Left ventricle myocardium inferior (tissue), 1 donor: ENCODE measurements around the gene ARHGAP9. TPM values are rescaled to one million over a fixed set of nuclear protein-coding genes. Genes with fewer than 3 reads are reported as not detected.

ENCODE experiments used
- DNase-seq: peaks from one replicate; pipeline ENCODE4 v3.0.0-alpha.2; 2020
- H3K27ac ChIP-seq: fragments of 200-600 bp; replicated peaks from 2 replicates; pipeline ENCODE4 v1.8.0; 2021
- H3K27me3 ChIP-seq: fragments of 200-600 bp; 2 replicates; pipeline ENCODE4 v1.8.0; 2021; ENCODE audit warnings: low read depth
- H3K36me3 ChIP-seq: fragments of 200-600 bp; 2 replicates; pipeline ENCODE4 v1.8.0; 2021
- H3K4me1 ChIP-seq: fragments of 200-600 bp; 2 replicates; pipeline ENCODE4 v1.8.0; 2021
- H3K4me3 ChIP-seq: fragments of 200-600 bp; 2 replicates; pipeline ENCODE4 v1.8.0; 2021; ENCODE audit warnings: mild to moderate bottlenecking, moderate library complexity
- H3K9me3 ChIP-seq: fragments of 200-600 bp; replicated peaks from 2 replicates; pipeline ENCODE4 v1.8.0; 2021
- intact Hi-C: fragments of 100-400 bp; cut with micrococcal nuclease; formaldehyde crosslinking; loops from one replicate; pipeline ENCODE4 v1.11.0; 2022
- total RNA-seq: library from RNA; stranded (reverse); fragmentation: NEBNext Ultra II Directional; extraction: Animal tissue kit (Norgen Biotek cat#: 25700); gene quantifications from one replicate; pipeline ENCODE4 v1.2.1, GENCODE V29; 2021
- TF ChIP-seq, protein P1 (sequence below): fragments of 200-600 bp; IDR thresholded peaks from 2 replicates; pipeline ENCODE4 v1.8.0; 2021; ENCODE audit warnings: antibody characterized with exemption, mild to moderate bottlenecking, borderline replicate concordance
- donor health status: DM: no; HTN: yes; CAD: no; lungs with severe emphysema.

The ARHGAP9 gene
- total RNA-seq, 1 donor from 2014 or later = 4.2 TPM

DNA sequence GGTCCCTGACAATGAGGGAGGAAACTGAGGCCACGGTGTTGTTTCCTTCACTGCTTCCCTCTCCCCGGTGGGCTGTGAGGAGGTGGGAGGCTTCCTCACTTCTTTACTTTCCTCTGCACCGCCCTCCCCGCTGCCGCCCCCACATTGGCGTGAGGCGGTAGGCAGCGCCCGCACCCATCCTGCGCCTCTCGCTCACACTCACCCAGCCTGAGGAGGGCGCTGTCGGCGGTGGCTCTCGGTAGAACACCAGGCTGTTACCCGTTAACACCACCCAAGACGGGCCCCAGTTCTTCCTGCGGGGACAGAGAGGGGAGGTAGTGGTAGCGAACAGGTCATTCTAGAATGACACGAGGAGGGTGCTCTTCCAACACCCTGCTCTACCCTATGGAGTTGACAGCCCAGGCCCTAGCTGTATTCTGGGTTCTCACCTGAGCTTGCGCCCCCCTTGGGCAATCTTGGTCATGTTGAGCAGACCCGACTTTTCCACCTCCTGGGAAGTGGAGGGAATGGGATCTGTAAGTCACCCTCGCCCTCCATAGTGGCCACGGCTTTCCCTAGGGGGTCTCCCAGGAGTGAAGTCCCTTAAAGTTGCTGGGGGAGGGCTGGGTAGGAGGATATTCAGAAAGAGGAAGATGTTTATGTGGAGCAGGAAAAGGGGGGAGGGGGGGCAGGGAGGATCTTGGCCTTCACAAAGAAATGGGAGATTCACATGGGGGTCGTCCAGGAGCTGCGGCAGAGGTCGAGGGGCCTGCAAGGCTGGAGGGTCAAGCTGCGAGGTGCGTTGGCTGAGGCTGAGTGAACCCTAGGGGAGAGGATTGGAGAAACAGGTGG is 3.3 kb downstream of the ARHGAP9 start:
- intact Hi-C loops = no loop called here
- Histone ChIP-seq H3K27ac (peak overlapping the region; percentile 41), H3K36me3 (no peaks in the 10 kb centered on the region), H3K4me3 (peak overlapping the region; percentile 64), H3K4me1 (peaks cover 20% of the 10 kb centered on the region), H3K27me3 (peaks cover 99% of the 10 kb centered on the region), H3K9me3 (no peaks in the 10 kb centered on the region)
- TF ChIP-seq, protein P1, sequence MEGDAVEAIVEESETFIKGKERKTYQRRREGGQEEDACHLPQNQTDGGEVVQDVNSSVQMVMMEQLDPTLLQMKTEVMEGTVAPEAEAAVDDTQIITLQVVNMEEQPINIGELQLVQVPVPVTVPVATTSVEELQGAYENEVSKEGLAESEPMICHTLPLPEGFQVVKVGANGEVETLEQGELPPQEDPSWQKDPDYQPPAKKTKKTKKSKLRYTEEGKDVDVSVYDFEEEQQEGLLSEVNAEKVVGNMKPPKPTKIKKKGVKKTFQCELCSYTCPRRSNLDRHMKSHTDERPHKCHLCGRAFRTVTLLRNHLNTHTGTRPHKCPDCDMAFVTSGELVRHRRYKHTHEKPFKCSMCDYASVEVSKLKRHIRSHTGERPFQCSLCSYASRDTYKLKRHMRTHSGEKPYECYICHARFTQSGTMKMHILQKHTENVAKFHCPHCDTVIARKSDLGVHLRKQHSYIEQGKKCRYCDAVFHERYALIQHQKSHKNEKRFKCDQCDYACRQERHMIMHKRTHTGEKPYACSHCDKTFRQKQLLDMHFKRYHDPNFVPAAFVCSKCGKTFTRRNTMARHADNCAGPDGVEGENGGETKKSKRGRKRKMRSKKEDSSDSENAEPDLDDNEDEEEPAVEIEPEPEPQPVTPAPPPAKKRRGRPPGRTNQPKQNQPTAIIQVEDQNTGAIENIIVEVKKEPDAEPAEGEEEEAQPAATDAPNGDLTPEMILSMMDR = no peak
- no peak for DNase-seq

DNA sequence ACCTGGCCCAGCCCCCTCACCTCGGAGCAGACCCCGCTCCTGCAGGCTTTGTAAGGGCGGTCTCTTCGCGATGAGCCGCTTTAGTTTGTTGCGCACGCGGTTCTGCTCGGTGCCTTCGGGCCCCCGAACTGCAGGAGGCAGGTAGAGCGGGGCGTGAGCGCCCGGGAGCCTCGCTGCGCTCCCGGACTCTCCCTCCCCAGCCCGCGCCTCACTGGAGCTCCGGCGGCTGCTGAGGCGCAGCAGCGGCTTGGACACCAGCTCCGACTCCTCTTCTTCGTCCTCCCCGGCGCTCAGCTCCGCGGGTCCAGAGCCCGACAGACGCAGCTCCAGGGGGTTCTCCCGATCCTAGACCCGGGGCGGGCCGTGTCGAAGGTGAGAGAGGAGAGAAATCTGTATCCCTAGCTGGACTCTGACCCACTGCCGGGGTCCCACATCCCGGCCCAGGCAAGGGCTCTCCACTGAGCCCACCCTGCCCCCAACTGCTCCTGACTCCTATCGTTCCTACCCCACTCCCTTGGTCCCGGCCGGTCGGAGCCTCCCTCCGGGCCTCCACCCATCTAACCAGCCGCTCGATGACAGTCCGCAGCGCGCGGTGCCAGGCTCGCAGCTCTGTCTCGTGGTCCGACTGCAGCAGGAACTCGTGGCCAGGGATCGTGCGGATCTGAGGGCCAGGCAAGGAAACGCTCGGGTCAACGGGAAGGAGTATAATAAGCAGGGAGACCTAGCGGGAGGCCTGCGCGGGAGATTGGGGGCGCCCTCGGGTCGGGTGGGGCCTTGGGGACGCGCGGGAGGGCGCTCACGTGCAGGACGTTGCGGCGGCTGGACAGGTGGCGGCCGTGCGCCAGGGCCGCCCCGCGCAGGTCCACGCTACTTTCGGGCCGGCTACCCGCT is 4.2 kb downstream of the ARHGAP9 start:
- Histone ChIP-seq H3K9me3 (no peaks in the 10 kb centered on the region), H3K36me3 (no peaks in the 10 kb centered on the region), H3K27ac (no peak overlapping the region), H3K27me3 (peaks cover 99% of the 10 kb centered on the region), H3K4me3 (peak overlapping the region; percentile 64), H3K4me1 (peaks cover 20% of the 10 kb centered on the region)
- TF ChIP-seq, protein P1 = no peak
- DNase-seq = no peak
- intact Hi-C loops = no loop called here

DNA sequence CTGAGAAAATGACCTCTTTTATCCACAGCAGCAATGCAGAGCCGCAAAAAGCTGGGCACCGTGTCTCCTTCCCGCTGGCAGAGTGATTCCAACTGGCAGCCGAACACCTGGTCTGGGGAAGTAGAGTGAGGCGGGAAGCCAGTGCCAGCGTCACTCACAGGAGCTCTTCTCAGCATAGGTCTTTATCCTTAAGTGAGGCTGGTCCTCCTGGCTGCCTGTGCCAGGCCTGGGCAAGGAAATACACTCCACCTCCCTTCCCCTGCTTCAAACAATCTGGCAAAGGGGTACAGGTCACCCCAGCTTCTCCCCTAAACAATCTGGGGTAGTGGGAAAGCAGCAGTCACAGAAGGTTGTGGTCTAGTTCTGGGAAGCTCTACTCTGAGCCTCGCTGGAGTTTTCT is 4.8 kb downstream of the ARHGAP9 start:
- H3K4me3 ChIP-seq = peak overlapping the region; percentile 64
- TF ChIP-seq, protein P1 = no peak
- H3K9me3 ChIP-seq = no peaks in the 10 kb centered on the region
- H3K4me1 ChIP-seq = peaks cover 20% of the 10 kb centered on the region
- H3K27ac ChIP-seq = no peak overlapping the region
- DNase-seq = no peak
- no peaks in the 10 kb centered on the region for H3K36me3 ChIP-seq
- H3K27me3 ChIP-seq = peaks cover 100% of the 10 kb centered on the region
- intact Hi-C loops = no loop called here

DNA sequence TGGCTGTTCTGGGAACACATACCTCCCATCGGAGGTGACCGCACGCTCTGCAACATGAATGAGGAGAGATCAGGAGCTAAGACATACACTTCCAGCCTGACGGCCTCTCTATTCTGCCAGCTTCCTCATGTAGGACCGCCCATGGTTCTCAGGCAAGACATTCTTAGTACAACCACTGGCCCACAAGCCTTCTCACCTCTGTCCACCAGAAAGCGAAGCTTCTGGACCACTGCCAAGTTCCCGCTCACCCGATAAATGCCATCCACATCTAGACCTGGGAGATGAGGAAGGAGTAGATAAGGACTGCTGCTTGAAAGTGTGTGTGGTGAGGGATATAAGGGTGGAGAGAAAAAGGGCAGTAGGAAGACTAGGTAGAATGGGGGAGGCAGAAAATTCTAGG is 5.2 kb downstream of the ARHGAP9 start:
- no peak overlapping the region for H3K4me3 ChIP-seq
- peaks cover 100% of the 10 kb centered on the region for H3K27me3 ChIP-seq
- DNase-seq = no peak
- intact Hi-C loops = no loop called here
- H3K4me1 ChIP-seq = peaks cover 20% of the 10 kb centered on the region
- H3K9me3 ChIP-seq = no peaks in the 10 kb centered on the region
- no peaks in the 10 kb centered on the region for H3K36me3 ChIP-seq
- TF ChIP-seq, protein P1 = no peak
- no peak overlapping the region for H3K27ac ChIP-seq

DNA sequence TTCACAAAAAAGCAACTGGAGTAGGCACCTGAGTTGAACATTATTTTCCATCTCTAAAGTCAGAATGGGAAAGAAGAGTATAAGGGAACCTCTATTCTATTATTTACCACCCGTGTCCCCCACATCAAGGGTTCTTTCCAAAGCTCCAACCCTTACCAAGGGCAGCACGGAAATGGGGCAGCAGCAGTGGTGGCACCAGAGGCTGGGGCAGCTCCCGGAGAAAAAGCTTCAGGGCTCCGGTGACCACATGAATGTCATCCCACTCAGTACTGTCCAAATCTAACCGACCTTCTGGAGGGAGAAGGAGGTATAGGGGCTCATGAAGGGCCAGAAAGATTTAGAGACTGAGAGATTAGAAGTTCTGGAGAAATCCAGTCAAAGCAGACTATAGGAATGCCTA is 5.8 kb downstream of the ARHGAP9 start:
- Histone ChIP-seq H3K36me3 (no peaks in the 10 kb centered on the region), H3K4me1 (peaks cover 20% of the 10 kb centered on the region), H3K9me3 (no peaks in the 10 kb centered on the region), H3K4me3 (no peak overlapping the region), H3K27me3 (peaks cover 100% of the 10 kb centered on the region), H3K27ac (no peak overlapping the region)
- DNase-seq = no peak
- intact Hi-C loops = no loop called here
- TF ChIP-seq, protein P1 = no peak
